Measurements from ENCODE around the gene FCRL1. TPM values are rescaled to one million over a fixed set of nuclear protein-coding genes. Genes with fewer than 3 reads are reported as not detected.

The FCRL1 gene
- total and polyA plus RNA-seq, 2 of the 13 experiments (the other 11 are each of a cell fraction or from before 2014, with no cell fraction given), result not detected

DNA sequence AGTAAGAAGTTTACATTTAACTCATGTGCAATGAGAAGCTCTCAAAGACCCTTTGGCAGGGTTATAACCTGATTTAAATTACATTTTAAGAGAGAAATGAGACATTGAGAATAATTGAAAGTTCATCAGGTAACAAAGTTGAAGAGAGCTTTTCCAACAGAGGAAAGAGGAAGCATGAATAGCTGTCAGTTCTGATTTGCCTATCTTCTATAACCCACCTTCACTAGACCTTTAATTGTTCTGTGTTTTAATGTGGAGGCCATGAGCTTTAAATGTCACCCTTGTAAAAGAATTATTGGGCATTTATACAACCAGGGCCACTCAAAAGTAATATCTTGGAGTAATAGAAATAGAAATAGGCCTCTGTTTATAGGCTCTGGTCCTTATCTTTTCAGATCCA is 9.3 kb upstream of the FCRL1 start:
- ChIA-PET CTCF (ENCODE audit: low intra/inter-chr PET ratio, low total read pairs) (no interaction called here), POLR2A (no interaction called here)
- Histone ChIP-seq H3K9me3 (ENCODE audit: low read length) (no peaks in the 10 kb centered on the region), H3K36me3 (replicated peaks in 1 of 2; ENCODE audit: control insufficient read depth in 1 of 2, insufficient read depth in 2 of 2, low read length in 2 of 2) (no peaks in the 10 kb centered on the region), H3K4me1 (ENCODE audit: insufficient read depth, low read length) (no peaks in the 10 kb centered on the region), H3K79me2 (ENCODE audit: insufficient read depth, low read length) (no peaks in the 10 kb centered on the region), H3K4me3 (replicated peaks in 1 of 3; ENCODE audit: insufficient read depth in 1 of 3, low read depth in 2 of 3, low read length in 3 of 3) (no peak overlapping the region), H3K27me3 (ENCODE audit: control insufficient read depth in 1 of 2, insufficient read depth in 2 of 2, low read length in 2 of 2) (no peaks in the 10 kb centered on the region), H4K20me1 (ENCODE audit: insufficient read depth, low read length) (no peaks in the 10 kb centered on the region), H2AFZ (ENCODE audit: low read length) (no peak overlapping the region), H3K9ac (ENCODE audit: insufficient read depth, low read depth, low read length) (no peak overlapping the region), H3K27ac (ENCODE audit: extremely low read length, insufficient read depth, low read length) (no peak overlapping the region), H3K4me2 (ENCODE audit: low read depth, low read length) (no peak overlapping the region)
- TF ChIP-seq ZNF605 (CRISPR knock-in tag; IDR thresholded peaks at IDR 0.05) (no peak), NPAS2 (CRISPR knock-in tag; IDR thresholded peaks at IDR 0.05; ENCODE audit: borderline replicate concordance) (no peak), ZNF562 (CRISPR knock-in tag; IDR thresholded peaks at IDR 0.05; ENCODE audit: borderline replicate concordance) (no peak), KLF11 (CRISPR knock-in tag; IDR thresholded peaks at IDR 0.05) (no peak), TBL1XR1 (IDR thresholded peaks at IDR 0.05; ENCODE audit: borderline replicate concordance, low read length, partially characterized antibody) (no peak), ZMAT3 (CRISPR knock-in tag; conservative IDR thresholded peaks at IDR 0.05) (no peak)
- TF ChIP-seq, protein P1, sequence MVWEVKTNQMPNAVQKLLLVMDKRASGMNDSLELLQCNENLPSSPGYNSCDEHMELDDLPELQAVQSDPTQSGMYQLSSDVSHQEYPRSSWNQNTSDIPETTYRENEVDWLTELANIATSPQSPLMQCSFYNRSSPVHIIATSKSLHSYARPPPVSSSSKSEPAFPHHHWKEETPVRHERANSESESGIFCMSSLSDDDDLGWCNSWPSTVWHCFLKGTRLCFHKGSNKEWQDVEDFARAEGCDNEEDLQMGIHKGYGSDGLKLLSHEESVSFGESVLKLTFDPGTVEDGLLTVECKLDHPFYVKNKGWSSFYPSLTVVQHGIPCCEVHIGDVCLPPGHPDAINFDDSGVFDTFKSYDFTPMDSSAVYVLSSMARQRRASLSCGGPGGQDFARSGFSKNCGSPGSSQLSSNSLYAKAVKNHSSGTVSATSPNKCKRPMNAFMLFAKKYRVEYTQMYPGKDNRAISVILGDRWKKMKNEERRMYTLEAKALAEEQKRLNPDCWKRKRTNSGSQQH (CRISPR knock-in tag; IDR thresholded peaks at IDR 0.05; ENCODE audit: low read depth), result no peak
- TF ChIP-seq, protein P2, sequence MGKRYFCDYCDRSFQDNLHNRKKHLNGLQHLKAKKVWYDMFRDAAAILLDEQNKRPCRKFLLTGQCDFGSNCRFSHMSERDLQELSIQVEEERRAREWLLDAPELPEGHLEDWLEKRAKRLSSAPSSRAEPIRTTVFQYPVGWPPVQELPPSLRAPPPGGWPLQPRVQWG (CRISPR knock-in tag; IDR thresholded peaks at IDR 0.05; ENCODE audit: borderline replicate concordance, low read depth), result no peak
- FAIRE-seq, result no peak
- no peak for ATAC-seq
- BruUV-seq (replicated peaks), result no TSS peak
- intact Hi-C loops (cut with micrococcal nuclease; ENCODE audit: unreplicated experiment) (no loop called here), in situ Hi-C loops (cut with HindIII; ENCODE audit: extremely low pct_ligation_motif_present, low pct_unique_long_range_greater_than_20kb) (no loop called here)
- no peak for DNase-seq (ENCODE audit: low spot score)

DNA sequence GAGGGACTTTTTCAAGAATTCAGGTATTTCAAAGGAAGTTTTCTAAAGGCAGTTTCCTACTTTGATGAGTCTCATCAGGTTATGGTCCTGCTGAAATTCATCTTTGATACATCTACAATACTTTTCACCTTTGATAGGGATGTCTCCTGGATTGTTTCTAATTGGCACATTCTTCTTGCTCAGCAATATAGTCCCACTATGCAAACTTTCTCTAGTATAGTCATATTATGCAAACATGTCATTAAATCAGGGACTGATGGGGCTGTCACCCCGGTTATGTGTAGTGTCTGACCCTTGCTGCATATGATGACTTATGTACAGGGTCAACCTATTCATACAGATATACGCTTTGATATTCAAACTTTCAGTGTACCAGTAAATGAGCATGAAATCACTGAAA is 379 bp upstream of the FCRL1 start:
- Histone ChIP-seq H3K4me3 (replicated peaks in 1 of 3; ENCODE audit: insufficient read depth in 1 of 3, low read depth in 2 of 3, low read length in 3 of 3) (no peak overlapping the region), H3K9ac (ENCODE audit: insufficient read depth, low read depth, low read length) (no peak overlapping the region), H2AFZ (ENCODE audit: low read length) (no peak overlapping the region), H3K9me3 (ENCODE audit: low read length) (no peaks in the 10 kb centered on the region), H3K27ac (ENCODE audit: extremely low read length, insufficient read depth, low read length) (no peak overlapping the region), H3K27me3 (ENCODE audit: control insufficient read depth in 1 of 2, insufficient read depth in 2 of 2, low read length in 2 of 2) (no peaks in the 10 kb centered on the region), H3K79me2 (ENCODE audit: insufficient read depth, low read length) (no peaks in the 10 kb centered on the region), H4K20me1 (ENCODE audit: insufficient read depth, low read length) (no peaks in the 10 kb centered on the region), H3K4me2 (ENCODE audit: low read depth, low read length) (no peak overlapping the region), H3K4me1 (ENCODE audit: insufficient read depth, low read length) (no peaks in the 10 kb centered on the region), H3K36me3 (replicated peaks in 1 of 2; ENCODE audit: control insufficient read depth in 1 of 2, insufficient read depth in 2 of 2, low read length in 2 of 2) (no peaks in the 10 kb centered on the region)
- 0% methylated on average over 2 of the region's 2 CpGs for WGBS (ENCODE audit: low lambda C conversion rate)
- no peak for ATAC-seq
- no peak for DNase-seq (ENCODE audit: low spot score)
- intact Hi-C loops (cut with micrococcal nuclease; ENCODE audit: unreplicated experiment) (no loop called here), in situ Hi-C loops (cut with HindIII; ENCODE audit: extremely low pct_ligation_motif_present, low pct_unique_long_range_greater_than_20kb) (no loop called here)
- FAIRE-seq, result no peak
- POLR2A ChIA-PET, result no interaction called here
- no TSS peak for BruUV-seq (replicated peaks)
- CTCF ChIA-PET (ENCODE audit: low intra/inter-chr PET ratio, low total read pairs), result no interaction called here
- TF ChIP-seq, protein P3, sequence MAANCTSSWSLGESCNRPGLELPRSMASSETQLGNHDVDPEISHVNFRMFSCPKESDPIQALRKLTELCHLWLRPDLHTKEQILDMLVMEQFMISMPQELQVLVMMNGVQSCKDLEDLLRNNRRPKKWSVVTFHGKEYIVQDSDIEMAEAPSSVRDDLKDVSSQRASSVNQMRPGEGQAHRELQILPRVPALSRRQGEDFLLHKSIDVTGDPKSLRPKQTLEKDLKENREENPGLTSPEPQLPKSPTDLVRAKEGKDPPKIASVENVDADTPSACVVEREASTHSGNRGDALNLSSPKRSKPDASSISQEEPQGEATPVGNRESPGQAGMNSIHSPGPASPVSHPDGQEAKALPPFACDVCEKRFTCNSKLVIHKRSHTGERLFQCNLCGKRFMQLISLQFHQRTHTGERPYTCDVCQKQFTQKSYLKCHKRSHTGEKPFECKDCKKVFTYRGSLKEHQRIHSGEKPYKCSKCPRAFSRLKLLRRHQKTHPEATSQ (CRISPR knock-in tag; IDR thresholded peaks at IDR 0.05; ENCODE audit: borderline replicate concordance), result no peak
- TF ChIP-seq ZNF225 (CRISPR knock-in tag; IDR thresholded peaks at IDR 0.05), result no peak
- TF ChIP-seq, protein P4, sequence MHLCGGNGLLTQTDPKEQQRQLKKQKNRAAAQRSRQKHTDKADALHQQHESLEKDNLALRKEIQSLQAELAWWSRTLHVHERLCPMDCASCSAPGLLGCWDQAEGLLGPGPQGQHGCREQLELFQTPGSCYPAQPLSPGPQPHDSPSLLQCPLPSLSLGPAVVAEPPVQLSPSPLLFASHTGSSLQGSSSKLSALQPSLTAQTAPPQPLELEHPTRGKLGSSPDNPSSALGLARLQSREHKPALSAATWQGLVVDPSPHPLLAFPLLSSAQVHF (CRISPR knock-in tag; IDR thresholded peaks at IDR 0.05), result no peak
- no peak for TF ChIP-seq CBX1 (IDR thresholded peaks at IDR 0.05; ENCODE audit: low read depth)

Data from HepG2 (cell line).